HG03095 (cell line): ENCODE data around the gene ACOT8.
"Not testable (repeated sequence)": the region's sequence is repeated elsewhere in the genome, so short reads cannot be mapped to it uniquely, and the experiment has no call there.

Experiments used
- ATAC-seq: cut with Tn5 transposase; IDR thresholded peaks from one replicate; pipeline ENCODE4 v1.9.1; 2021; ENCODE audit warnings: moderate library complexity; ENCODE audit not compliant: unreplicated experiment

The ACOT8 gene

DNA sequence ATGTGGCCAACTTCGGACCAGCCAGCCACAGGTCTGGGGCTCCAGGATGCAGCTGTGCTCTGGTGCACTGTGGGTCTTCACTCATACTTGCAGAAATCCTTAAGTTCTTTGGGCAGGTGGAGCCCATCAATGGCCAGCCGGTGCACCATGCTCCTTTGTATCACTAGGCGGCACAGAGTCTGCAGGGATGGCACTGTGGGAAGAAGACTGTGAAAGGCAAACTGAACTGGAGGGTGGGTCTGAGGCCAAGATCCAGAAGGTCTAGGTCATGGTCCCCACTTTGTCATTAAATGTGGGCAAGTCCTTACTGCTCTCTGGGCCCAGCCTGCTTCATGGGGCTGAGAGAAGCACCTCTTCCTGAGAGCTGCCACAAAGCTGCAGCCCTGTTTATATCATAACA is 31.5 kb upstream of the ACOT8 start:
- ATAC-seq = no peak

GRCh38 chr20:45887346-45887715 is 30.1 kb upstream of the ACOT8 start, which contains the start of gene SPATA25:
Gene SPATA25, minus strand, starts transcription at chr20:45887622. Its CDS starts 32 bp downstream, at chr20:45887590.
- ATAC-seq = no peak

GRCh38 chr20:45886590-45887345 is 29.6 kb upstream of the ACOT8 start:
- ATAC-seq = no peak

GRCh38 chr20:45883100-45883469 is 25.9 kb upstream of the ACOT8 start:
- ATAC-seq = no peak

GRCh38 chr20:45882469-45883099 is 25.4 kb upstream of the ACOT8 start:
- ATAC-seq = no peak

DNA sequence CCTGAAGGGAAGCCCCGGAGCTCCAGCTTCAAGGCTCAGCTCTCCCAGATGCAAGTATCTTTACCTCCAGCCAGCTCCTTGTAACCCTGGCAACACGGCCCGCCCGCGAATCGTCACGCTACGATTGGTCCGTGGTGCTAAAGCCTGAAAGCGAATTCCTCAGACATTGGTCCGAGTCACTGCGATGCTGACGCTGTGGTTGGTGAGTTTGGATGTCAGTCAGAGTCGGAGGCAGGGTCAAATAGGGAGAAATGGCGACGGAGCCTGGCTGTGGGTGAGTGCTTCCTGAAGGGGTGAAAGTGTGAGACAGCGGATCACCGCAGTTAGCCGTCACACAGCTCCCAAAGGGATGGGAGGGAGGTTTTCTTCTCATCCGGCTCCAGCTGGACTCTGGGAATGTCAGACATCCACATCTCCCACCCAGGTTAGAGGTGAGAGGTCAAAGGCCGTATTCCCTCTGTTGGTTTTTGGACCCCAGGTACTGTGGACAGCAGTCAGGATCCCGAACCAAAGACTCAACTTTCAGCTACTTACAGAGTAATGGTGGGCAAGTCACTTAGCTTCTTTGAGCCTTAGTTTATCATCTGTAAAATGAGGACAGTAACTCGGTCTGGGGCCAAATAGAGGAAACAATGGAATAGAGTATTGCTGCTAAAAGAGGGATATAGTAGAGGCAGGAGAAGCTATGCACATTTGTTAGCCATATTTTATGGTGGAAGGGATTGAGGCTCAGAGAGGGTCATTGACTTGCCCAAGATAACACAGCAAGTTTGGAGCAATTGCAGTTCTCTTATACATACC is 24.0 kb upstream of the ACOT8 start, which contains the start of gene ZSWIM1:
ZSWIM1 (plus strand) TSS at position 240 of the 801 bp plus-strand sequence. CDS start 1,366 bp downstream, outside the sequence.
- peak; percentile 91 for ATAC-seq

DNA sequence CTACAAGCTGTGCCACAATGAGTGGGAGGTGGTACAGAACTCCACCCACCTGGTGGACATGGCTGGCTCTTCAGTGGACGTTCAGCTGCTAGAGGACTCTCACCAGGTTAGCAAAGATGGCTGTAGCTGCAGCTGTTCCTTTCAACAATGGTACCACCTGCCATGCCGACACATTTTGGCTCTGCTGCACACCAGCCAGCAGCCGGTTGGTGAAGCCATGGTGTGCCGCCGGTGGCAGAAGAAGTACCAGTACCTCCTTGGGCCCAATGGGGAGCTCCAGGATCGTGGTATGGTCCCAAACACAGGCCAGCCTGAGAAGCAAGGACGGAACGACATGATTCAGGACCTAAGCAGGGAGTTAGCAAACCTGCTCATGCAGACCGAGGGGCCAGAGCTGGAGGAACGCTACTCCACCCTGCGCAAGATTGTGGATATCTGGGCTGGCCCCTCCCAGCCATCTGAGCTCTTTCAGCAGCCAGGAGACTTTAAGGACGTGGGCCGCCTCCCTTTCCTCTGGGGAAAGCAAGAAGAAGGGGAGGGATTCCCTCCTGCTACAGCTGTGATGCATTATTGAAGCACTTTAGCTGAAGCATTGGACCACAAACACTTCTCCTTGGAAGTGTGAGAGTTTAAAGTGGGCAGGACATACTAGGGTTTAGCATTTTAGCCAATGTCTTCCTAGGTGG is 21.0 kb upstream of the ACOT8 start:
- no peak for ATAC-seq

DNA sequence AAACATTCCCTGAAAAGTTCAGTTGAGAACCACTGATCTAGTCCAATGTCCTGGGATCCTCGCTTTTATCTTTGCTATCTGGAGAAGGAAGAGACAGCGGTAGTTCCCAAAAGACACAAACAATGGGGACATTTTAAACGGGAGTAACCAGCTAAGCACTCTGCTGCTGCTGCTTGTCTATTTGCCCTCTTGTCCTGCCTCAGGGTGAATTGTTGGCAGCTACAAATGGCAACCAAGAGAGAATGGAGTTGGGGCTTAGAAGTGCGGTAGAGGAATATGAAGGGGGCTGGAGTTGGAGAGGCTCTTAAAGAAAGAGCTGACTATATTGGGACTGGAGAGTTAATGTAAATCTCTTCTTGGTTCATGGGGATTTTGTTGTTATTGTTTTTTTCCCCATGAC is 17.4 kb upstream of the ACOT8 start:
- ATAC-seq = no peak

DNA sequence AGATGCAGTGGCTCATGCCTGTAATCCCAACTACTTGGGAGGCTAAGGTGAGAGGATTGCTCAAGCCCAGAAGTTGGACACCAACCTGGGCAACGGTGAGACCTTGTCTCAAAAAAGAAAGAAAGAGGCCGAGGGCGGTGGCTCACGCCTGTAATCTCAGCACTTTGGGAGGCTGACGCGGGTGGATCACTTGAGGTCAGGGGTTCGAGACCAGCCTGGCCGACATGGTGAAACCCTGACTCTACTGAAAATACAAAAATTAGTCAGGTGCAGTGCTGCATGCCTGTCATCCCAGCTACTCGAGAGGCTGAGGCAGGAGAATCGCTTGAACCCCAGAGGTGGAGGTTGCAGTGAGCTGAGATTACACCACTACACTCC is 16.9 kb upstream of the ACOT8 start:
- not testable (repeated sequence) for ATAC-seq

DNA sequence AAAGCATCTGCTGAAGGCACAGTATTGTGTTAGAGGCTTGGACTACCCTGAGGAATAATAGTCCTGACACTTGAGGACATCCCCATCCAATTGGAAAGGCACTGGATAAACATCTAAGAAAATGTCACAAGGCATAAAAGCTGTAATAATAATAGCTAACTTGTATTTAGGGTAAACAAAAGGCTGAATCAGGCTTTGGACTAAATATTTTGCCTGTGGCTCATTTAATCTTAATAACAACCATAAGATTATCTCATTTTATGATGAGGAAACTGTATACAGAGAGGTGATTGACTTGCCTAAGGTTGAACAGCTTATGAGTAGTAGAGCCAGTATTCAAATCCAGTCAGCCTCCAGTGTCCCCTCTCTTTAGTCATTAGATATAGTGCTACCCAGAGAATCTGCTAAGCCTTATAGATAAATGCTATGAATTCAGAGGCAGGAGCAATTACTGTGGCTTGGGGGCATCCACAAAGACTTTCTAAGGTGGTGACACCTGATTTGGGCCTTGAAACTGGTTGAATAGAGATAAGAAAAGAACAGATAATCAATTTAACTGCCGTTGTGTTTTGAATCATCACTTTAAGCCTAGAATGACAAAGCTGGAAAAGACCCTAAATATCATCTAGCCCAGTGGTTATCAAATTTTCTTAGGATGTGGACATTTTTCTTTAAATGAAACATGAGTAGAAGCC is 16.4 kb upstream of the ACOT8 start:
- no peak for ATAC-seq

- no peak for ATAC-seq
Observed at GRCh38 chr20:45872626-45873025, 15.4 kb upstream of the ACOT8 start.

- no peak for ATAC-seq
Observed at GRCh38 chr20:45867819-45868176, 10.6 kb upstream of the ACOT8 start.

DNA sequence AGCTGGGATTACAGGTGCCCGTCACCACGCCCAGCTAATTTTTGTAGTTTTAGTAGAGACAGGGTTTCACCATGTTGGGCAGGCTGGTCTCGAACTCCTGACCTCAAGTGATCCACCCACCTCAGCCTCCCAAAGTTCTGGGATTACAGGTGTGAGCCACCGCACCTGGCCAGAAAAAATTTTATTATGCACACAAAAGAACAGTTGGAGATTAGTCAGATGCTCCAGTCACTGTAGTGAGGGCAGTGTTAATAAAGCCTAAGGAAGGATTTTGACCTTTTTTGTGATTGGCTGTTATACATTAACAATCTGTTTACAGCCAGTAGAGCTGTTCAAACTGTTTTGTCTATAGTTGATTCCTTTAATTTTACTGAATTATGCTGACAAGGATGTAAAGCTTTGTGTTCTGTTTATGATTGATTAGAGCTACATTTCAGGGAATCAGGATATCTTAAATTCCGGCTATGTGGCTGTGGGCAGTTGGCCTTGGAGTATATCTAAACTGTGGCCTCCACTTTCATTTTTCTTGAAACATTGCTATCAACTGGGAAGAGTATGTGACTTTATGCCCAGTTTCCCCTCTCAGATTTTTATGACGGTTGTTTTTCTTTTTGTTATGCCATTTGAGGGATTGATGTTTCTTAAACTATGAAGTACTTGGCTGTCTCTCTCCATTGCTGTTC is 10.1 kb upstream of the ACOT8 start:
- ATAC-seq = no peak

- ATAC-seq = no peak
Observed at GRCh38 chr20:45866454-45866853, 9.3 kb upstream of the ACOT8 start.

DNA sequence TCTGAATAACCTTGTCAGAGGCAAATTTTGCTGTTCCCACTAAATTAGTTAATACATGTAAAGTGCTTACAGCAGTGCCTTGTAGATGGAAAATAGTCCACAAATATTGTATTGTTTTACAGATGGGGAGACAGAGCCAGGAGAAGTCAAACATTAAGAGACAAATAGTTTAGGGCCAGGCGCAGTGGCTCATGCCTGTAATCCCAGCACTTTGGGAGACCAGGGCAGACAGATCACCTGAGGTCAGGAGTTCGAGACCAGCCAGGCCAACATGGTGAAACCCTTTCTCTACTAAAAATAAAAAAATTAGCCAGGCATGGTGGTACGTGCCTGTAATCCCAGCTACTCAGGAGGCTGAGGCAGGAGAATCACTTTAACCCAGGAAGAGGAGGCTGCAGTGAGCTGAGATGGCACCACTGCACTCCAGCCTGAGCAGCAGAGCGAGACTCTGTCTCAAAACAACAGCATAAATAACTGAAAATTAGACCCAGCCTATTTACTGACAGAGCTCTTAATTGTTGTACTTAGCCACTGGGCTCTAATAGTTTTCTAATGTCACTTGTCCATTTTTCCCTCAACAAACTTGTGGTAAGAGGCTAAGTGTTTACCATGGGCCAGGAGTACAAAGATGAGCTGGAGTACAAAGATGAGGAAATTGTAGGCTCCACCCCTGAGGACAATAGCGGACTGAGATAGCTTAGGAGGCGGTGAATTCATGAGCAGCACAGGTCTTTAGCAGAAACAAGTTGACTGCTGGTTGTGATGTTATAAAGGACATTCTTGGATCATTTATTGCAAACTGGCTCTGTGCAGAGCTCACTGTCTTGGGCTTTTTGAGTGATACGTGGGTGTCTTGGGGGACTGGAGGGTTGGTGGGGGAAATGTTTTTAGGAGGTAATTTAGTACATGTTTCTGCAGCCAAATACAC is 6.6 kb upstream of the ACOT8 start:
- ATAC-seq = no peak

GRCh38 chr20:45861221-45862075 is 4.3 kb upstream of the ACOT8 start:
- no peak for ATAC-seq

GRCh38 chr20:45860560-45861220 is 3.5 kb upstream of the ACOT8 start:
- ATAC-seq = no peak

DNA sequence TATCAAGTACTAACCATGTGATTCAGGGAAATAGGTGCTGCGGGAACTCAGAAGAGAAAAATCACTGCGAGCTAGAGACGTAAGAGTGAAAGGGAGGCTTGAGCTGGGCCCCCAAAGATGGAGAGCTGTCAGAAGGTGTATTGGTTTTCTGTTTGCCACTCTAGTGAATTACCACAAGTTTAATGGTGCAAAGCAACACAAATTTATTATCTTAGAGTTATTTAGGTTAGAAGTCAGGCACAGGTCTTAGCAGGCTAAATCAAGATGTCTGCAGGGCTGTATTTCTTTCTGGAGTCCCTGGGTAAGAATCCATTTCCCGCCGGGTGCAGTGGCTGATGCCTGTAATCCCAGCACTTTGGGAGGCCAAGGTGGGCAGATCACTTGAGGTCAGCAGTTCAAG is 2.7 kb upstream of the ACOT8 start:
- ATAC-seq = no peak
